GOT3 (cell line): ENCODE data around the gene LIG1.
A peak's percentile ranks its signal among the peaks of the same experiment; 100 is the strongest.
"Not testable (repeated sequence)": the region's sequence is repeated elsewhere in the genome, so short reads cannot be mapped to it uniquely, and the experiment has no call there.

Experiments
- DNase-seq: peaks from one replicate; lab custom pipeline; 2025; ENCODE audit warnings: mixed read lengths; lab: John Stamatoyannopoulos, UW

Gene LIG1

DNA sequence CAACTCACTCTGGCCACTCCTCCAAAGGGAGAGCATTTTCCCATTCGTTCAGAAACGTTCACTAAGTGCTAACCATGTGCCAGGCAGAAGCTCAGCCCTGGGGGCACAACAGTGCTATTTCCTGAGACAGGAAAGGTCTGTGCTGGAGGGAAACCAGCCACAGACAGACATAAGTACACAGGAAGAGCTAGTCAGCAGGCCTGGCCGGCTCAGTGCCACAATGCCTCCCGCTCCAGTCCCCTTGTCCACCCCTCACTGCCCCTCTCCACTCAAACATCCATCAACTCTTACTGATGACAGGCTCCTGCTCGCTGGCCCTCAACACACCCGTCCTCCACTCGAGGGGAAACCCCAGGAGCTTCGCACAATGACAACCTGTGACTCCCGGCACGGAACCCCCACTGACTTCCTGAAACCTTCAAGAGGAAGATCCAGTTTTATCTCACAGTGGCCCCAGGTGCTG is 48.2 kb downstream of the LIG1 start:
- DNase-seq = no peak

DNA sequence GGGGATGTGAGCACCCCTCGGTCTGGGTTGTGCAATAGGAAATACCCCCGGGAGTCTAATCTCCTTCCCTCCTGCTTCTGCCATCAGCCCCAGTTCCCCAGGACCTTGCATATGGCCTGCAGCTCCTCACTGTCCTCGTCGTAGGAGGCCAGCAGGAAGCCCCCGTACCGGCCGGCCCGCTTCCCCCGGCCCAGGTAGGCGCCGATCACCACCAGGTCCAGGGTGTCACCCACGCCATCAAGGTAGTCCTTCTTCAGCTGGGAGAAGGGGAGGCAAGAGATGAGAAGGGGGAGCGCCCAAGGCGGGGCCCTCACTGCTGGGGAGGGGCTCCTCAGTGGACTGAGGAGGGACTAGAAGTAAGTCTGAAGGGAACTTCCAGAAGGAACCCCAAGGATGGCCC is 49.1 kb downstream of the LIG1 start:
- DNase-seq = no peak

DNA sequence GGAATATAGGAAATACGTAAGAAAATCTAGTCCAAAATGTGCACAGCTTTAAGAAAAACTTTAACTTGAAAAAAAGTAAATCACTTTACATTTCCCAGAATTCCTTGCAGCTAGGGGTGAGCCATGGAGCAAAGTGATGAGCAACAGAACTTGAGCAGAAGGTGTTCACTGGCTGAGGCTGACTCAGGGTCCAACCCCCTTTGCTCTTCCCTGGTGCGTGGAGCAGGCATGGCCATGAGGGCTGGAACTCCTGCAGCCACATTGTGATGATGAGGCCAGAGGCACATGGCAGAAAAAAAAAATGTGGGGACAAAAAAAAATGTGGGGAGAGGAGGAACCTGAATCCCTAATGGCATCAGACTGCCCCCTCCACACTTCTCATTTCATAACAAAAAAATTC is 49.6 kb downstream of the LIG1 start:
- DNase-seq = no peak

DNA sequence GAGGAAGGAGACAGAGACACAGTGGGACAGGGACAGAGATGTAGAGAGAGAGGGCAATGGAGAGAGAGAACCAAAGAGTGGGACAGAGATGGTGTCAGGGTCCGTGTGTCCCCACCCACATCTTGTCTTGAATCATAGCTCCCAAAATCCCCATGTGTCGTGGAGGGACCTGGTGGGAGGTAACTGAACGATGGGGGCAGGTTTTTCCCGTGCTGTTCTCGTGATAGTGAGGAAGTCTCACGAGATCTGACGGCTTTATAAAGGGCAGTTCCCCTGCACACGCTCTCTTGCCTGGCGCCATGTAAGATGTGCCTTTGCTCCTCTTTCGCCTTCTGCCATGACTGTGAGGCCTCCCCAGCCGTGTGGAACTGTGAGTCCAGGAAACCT is 52.0 kb downstream of the LIG1 start:
- DNase-seq = no peak

DNA sequence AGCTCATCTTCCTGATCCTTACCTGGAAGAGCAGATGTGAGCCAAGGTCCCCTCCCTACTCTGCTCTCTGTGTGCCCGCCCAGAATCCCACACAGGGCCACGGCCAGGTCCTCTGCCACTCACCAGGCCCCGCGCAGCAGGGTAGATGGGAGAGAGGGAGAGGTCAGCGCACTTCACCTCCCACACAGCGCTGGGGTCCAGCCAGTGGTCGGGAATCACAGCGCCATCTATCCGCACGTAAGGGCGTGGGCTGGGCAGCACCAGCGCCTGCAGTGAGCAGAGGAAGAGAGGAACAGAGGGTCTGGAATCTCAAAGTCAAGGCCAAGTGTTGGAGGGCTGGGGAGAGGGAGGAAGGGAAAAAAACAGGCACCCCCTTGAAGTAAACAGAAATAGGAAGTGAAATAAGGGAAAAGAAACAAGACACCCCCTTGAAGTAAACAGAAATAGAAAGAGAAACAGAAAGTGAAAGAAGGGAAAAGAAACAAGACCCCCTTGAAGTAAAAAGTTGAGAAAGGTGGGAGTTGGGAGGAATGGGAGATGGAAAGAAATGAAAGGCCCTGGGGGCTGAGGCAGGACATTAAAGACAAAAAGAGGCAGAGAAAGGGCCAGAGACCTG is 52.5 kb downstream of the LIG1 start:
- DNase-seq = no peak

DNA sequence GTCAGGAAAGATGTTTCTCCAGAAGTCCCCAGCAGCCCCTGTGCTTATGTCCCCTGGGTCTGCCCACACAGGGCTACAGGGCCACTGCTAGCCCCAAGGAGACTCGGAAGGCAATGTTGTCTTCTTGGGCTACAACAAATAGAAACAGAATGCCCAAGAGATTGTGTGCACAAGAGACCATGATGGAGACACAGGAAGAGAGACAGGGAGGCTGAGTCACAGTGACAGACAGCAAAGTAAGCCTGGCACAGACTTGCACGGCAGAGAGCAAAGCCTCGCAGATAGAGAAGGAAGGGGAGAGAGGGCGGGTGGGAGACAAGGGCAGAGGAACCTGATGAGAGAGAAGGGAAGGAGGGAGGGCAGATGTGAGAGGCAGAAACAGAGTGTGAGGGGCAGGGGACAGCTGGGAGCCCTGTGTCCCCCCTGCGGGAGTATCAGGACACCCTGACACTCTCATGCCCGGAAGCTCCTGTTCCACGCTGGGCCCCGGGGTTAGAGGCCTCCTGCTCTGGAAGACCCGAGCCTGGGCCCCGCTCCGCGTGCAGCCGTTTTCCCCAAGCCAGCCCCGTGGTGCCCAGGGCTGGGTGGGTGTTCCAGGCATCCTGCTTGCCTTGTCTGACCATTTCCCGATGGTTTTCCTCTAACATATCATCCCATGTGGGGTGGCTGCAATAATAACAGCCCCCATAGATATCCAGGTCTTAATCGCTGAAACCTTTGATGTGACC is 56.8 kb downstream of the LIG1 start:
- DNase-seq = no peak

DNA sequence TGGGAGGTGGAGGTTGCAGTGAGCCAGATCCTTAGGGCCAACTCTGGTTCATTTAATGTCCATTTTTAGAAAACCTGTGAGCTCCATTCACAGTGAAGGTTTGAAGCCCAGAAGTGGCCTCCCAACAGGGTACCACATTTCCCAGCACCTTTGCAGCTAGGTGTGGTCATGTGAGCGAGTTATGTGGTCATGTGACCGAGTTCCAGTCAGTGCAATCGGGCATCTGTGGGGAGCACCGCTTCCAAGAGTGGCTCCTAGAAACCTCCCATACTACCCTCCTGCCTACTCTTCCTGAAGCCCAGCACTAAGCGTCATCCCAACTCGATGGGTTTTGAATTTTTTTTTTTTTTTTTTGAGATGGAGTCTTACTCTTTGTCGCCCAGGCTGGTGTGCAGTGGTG is 58.9 kb downstream of the LIG1 start:
- DNase-seq = no peak

DNA sequence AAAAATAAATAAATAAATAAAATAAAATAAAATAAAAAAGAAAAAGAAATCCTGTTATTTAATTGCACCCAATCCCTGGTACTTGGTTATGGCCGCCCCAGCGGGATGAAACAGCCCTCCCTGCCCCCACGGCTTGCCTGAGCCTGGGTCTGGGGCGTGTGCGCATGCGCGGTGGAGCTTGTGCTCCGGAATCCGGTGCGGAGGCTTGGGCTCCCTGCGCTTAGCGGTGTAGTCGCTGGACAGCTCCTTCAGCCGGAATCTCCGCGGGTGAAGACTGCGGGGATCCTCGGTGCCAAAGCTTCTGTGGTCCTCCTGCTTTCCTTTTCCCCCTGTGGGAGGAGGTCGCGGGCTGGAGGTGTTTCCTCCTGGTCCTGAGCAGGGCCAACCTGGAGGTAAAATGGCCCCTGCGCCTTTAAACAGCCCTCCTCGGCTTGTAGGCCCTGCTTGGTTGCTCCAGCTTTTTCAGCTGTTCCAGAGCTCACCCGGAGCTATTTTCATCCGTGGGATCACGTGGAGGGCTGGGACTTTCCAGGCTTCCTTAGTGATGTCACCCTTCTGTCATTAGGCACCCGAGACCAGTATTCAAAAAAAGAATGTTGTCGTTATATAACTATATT is 59.7 kb downstream of the LIG1 start, which contains the start of gene PLA2G4C:
Gene PLA2G4C, minus strand, starts transcription at position 468 of the 617 bp plus-strand sequence. CDS start 4,288 bp downstream, outside the sequence.
- DNase-seq = peak; percentile 81

DNA sequence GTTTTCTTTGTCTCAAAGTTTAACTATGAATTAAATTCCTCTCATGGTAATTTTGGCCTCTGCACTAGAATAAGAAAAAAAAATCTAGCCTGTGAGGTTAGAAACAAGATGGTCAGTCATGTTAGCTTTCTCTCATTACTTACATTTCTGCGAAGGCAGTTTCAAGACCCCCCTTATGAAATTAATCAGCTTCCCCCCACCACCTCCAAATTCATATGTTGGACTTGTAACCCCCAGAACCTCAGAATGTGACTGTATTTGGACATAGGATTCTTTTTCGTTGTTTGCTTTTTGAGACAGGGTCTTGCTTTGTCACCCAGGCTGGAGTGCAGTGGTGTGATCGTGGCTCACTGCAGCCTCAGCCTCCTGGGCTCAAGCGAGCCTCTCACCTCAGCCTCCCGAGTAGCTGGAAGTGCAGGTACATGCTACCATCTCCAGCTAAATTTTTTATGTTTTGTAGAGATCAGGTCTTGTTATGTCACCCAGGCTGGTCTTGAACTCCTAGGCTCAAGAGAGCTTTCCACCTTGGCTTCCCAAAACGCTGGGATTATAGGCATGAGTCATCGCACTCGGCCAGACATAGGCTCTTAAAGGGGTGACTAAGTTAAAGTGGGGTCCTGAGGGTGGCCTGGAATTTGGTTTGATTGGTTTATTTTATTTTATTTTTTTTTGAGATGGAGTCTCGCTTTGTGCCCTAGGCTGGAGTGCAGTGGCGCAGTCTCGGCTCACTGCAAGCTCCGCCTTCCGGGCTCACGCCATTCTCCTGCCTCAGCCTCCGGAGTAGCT is 61.0 kb downstream of the LIG1 start:
- no peak for DNase-seq

DNA sequence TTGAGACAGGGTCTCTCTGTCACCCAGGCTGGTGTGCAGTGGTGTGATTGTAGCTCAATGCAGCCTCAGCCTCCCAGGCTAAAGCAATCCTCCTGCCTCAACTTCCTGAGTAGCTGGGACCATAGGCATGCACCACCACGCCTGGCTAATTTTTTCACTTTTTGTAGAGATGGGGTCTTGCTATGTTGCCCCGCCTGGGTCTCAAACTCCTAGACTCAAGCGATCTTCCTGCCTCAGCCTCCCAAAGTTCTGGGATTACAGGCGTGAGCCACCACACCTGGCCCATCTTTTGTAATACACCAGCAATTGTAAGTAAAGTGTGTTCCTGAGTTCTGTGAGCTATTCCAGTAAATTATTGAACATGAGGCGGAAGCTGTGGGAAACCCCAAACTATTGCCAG is 66.2 kb downstream of the LIG1 start:
- DNase-seq = no peak

DNA sequence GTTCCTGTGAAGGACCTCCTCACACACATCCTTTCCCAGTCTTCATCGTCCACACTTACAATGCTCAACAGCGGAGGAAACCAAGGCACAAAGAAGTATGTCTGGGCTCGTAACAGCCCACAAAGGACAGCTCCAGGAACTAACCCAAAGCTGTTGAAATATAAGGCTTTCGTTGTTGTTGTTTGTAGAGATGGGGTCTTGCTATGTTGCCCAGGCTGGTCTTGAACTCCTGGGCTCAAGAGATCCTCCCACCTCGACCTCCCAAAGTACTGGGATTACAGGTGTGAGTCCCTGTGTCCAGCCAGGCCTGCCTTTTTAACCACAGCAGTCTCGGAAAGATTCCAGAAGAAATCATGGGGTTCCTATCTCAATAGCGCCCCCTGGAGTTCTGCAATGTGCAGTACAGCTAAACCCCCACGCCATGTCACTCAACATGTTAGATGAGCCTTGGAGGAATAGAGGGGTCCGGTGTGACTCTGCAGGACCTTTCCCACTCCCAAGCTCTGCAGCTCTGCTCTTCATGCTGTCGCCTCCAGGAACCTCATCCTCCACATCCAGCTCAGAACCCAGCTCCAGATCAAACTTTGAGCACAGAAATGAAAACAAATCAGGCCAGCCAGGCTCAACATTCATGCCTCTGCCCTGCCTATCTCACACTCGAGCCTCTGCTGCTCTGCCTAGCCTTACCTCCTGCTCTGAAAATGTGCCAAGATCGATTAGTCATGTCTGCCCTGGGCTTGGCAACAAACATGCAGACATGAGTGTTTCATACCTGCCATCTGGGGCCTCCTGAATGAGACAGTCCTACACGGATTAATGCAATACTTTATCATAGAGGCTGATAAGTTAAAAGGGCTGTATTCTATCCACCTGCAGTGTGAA is 67.0 kb downstream of the LIG1 start:
- DNase-seq = no peak

DNA sequence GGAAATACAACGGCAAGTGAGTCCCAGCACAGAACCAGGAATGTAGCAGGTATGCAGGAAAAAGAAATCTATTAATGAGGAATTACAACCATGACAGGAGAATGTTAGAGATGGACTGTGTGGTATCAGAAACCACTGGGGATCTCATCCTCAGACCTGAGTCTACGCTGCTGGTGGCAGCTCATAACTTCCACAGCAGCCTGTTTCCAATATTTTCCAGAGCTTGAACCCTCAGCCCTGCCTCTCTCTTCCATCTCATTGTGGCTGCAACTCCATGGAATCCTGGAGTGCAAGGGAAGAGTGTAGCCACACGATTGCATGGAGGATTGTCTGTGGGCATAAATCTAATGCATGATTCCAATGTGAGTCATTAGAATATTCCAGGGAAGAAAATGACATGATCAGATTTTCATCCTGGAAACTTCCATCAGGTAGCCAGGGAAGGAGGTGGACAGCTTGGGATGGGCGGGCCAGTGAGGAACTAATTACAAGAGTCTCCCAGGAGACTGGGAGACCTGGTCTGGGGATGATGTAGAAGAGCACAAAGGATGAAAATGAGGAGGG is 74.5 kb downstream of the LIG1 start:
- DNase-seq = no peak

DNA sequence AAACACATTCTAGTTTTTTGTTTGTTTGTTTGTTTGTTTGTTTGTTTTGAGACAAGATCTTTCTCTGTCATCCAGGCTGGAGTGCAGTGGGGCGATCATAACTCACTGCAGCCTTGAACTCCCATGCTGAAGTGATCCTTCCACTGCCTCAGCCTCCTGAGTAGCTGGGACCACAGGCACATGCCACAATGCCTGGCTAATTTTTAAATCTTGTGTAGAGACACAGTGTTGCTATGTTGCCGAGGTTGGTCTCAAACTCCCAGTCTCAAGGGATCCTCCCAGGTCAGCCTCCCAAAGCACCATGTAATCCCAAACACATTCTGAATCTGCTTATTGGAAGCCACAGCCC is 75.3 kb downstream of the LIG1 start:
- no peak for DNase-seq

DNA sequence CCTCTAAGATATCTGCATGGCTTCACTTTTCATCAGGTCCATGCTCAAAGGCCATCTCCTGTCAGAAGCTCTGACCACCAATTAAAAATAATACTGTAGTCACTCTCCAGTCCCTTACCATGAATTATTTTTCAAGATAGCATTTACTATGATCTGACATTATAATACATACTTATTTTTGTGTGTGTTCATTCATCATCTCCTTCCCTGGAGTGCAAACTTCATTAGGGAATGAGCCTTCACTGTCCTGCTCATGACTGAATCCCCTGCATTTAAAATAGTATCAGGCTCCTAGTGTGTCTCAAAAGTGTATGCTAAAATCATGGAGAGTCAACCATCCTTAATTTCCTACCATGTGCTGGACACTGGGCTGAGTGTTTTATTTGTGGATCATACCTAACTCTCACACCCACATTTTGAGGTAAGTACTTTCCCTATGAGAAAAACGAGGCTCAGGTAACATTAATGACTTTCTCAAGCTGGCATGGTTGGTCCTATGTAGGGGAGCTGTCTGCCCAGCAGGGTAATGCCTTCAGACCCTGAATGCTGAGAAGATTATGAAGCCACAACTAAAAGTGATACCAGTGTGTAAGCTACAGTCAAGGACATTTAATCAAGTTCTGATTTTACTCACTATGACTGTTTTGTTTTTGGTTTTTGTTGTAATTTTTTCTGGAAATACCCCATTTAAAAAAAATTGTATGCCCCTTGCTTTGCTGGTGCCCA is 75.9 kb downstream of the LIG1 start:
- DNase-seq = no peak

DNA sequence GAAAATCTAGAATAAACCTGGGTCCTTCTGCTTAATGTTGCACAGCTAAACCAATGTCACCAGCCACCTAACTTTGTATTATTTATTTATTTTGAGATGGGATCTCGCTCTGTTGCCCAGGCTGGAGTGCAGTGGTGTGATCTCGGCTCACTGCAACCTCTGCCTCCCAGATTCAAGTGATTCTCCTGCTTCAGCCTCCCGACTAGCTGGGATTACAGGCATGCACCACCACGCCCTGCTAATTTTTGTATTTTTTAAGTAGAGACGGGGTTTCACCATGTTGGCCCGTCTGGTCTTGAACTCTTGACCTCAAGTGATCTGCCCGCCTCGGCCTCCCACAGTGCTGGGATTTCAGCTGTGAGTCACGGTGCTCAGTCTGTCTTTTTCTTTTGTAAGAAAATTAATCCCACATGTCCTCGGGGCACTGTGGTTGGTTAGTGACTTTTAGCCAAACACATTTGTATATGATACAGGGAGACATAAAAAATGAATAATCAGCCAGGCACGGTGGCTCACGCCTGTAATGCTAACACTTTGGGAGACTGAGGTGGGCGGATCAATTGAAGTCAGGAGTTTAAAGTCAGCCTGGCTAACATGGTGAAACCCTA is 78.9 kb downstream of the LIG1 start:
- peak; percentile 46 for DNase-seq

DNA sequence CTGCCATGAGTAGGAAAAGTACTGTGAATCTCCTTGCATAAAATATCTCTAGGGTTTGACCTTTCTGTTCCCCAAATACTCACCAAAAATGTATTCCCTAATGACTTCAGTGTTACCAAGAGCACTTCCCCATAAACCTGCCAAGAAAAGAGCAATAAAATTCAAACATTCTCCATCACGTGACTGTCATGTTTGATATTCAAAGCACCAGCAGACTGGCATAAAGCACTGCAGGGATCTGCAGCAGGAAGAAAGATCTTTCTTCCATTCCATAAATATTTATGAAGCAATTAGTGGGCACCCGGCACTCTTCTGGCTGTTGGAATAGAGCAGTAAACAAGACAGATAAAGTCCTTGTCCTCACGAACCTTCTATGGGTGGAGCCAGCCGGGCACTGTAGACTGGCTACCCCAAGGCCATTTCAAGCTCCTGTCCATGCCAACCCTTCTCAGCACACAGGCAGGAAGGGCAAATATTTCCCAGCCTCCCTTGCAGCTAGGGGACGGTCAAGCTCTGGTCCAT is 79.8 kb downstream of the LIG1 start:
- DNase-seq = no peak

DNA sequence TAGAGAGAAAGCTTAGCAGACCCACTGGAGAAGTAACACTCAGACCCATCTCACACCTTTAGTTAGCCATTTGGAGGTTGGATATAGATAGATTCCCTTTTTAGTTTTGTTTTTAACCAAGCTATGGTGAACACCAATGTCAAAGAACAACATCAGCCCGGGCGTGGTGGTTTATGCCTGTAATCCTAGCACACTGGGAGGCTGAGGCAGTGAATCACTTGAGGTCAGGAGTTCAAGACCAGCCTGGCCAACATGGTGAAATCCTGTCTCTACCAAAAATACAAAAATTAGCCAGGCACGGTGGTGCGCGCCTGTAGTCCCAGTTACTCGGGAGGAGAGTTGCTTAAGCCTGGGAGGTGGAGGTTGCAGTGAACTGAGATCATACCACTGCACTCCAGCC is 81.2 kb downstream of the LIG1 start:
- DNase-seq = not testable (repeated sequence)

DNA sequence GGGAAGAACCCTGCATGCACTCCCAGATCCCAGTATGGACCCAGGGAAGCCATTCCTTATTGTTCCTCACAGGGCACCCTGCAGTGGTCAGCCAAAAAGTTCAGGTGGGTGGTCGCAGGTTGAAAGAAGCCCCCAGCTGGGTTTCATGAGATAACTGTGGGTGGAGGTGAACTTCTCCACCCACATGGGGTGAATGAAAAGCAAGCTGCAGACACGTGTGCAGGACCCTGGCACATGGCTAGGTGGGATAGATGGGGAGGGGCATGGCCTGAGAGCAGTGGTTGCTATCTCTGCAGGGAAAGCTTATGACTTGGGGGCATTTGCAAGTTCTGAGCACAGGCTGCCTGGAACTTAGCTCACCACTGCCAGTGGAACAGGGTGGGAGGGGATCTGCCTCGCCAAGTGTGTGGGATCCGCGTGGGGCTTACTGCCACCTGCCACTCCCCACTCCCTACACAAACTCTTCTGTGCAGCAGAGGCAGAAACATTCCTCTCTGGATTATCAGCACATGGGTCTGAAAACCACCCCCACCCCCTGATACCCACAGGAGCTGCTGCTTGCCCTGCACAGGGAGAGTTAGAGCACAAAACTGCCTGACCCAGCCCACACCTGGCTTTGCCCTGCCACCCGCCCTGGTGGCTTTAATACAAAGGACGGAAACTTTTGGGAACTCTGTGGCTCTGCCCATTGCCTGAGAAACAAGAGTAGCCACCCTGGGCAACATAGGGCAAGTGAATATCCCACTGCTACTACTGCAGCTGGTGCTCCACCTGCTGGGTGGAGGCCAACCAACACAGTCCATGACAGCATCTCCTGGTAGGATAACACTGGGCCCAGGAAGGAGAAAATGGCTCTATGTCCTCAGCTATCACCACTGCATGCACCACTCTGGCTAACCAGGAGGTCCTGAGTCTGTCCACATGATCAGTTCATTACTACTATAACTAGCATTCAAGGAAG is 84.0 kb downstream of the LIG1 start:
- DNase-seq = no peak

DNA sequence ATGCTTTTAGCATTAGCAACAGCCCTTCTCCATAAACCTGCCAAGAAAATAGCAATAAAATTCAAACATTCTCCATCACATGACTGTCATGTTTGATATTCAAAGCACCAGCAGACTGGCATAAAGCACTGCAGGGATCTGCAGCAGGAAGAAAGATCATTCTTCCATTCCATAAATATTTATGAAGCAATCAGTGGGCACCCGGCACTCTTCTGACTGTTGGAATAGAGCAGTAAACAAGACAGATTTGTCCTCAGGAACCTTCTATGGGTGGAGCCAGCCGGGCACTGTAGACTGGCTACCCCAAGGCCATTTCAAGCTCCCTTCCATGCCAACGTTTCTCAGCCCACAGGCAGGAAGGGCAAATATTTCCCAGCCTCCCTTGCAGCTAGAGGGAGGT is 85.1 kb downstream of the LIG1 start:
- no peak for DNase-seq
